ENCODE data around the gene PCDHGA3.

DNA sequence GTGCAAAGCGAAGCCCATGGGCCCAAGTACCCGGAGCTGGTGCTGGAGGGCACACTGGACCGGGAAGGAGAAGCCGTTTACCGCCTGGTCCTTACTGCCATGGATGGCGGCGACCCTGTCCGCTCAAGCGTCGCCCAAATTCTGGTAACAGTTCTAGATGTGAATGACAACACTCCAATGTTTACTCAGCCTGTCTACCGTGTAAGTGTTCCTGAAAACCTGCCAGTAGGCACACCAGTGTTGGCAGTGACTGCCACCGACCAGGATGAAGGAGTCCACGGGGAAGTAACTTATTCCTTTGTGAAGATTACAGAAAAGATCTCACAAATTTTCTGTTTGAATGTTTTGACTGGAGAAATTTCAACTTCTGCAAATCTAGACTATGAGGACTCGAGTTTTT is 31.0 kb downstream of the PCDHGA3 start:
- TF ChIP-seq YY1 (IDR thresholded peaks at IDR 0.05; ENCODE audit: low read depth) (no peak), RAD21 (IDR thresholded peaks at IDR 0.05; ENCODE audit: low read depth) (no peak), EP300 (IDR thresholded peaks at IDR 0.05; ENCODE audit: borderline replicate concordance) (no peak), TEAD4 (IDR thresholded peaks at IDR 0.05) (no peak), CREB1 (IDR thresholded peaks at IDR 0.05; ENCODE audit: low read depth) (no peak), FOXM1 (IDR thresholded peaks at IDR 0.05; ENCODE audit: borderline replicate concordance, low read depth) (no peak), CEBPB (IDR thresholded peaks at IDR 0.05) (no peak), TAF1 (IDR thresholded peaks at IDR 0.05; ENCODE audit: low read depth) (no peak), TCF12 (IDR thresholded peaks at IDR 0.05; ENCODE audit: low read depth) (no peak), NFIC (IDR thresholded peaks at IDR 0.05) (no peak)
- TF ChIP-seq, protein P1, sequence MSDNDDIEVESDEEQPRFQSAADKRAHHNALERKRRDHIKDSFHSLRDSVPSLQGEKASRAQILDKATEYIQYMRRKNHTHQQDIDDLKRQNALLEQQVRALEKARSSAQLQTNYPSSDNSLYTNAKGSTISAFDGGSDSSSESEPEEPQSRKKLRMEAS (IDR thresholded peaks at IDR 0.05): no peak
- TF ChIP-seq, protein P2, sequence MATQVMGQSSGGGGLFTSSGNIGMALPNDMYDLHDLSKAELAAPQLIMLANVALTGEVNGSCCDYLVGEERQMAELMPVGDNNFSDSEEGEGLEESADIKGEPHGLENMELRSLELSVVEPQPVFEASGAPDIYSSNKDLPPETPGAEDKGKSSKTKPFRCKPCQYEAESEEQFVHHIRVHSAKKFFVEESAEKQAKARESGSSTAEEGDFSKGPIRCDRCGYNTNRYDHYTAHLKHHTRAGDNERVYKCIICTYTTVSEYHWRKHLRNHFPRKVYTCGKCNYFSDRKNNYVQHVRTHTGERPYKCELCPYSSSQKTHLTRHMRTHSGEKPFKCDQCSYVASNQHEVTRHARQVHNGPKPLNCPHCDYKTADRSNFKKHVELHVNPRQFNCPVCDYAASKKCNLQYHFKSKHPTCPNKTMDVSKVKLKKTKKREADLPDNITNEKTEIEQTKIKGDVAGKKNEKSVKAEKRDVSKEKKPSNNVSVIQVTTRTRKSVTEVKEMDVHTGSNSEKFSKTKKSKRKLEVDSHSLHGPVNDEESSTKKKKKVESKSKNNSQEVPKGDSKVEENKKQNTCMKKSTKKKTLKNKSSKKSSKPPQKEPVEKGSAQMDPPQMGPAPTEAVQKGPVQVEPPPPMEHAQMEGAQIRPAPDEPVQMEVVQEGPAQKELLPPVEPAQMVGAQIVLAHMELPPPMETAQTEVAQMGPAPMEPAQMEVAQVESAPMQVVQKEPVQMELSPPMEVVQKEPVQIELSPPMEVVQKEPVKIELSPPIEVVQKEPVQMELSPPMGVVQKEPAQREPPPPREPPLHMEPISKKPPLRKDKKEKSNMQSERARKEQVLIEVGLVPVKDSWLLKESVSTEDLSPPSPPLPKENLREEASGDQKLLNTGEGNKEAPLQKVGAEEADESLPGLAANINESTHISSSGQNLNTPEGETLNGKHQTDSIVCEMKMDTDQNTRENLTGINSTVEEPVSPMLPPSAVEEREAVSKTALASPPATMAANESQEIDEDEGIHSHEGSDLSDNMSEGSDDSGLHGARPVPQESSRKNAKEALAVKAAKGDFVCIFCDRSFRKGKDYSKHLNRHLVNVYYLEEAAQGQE (IDR thresholded peaks at IDR 0.05; ENCODE audit: low read depth): no peak
